HG02623 (cell line): ENCODE measurements around the gene MIB1.
"Not testable (repeated sequence)": the region's sequence is repeated elsewhere in the genome, so short reads cannot be mapped to it uniquely, and the experiment has no call there.

Experiments
- ATAC-seq: cut with Tn5 transposase; IDR thresholded peaks from one replicate; pipeline ENCODE4 v1.9.1; 2021; ENCODE audit warnings: moderate library complexity; ENCODE audit not compliant: unreplicated experiment

MIB1 gene

GRCh38 chr18:21742315-21742687 is 1.7 kb downstream of the MIB1 start:
- no peak for ATAC-seq

- no peak for ATAC-seq
Measured at GRCh38 chr18:21743166-21743832, 2.7 kb downstream of the MIB1 start.

- no peak for ATAC-seq
Measured at GRCh38 chr18:21745231-21745630, 4.6 kb downstream of the MIB1 start.

GRCh38 chr18:21747268-21747667 is 6.7 kb downstream of the MIB1 start:
- no peak for ATAC-seq

- no peak for ATAC-seq
Measured at GRCh38 chr18:21747764-21748693, 7.4 kb downstream of the MIB1 start.

GRCh38 chr18:21757833-21758232 is 17.2 kb downstream of the MIB1 start:
- no peak for ATAC-seq

- ATAC-seq: no peak
Measured at GRCh38 chr18:21759836-21760235, 19.2 kb downstream of the MIB1 start.

GRCh38 chr18:21760321-21760720 is 19.7 kb downstream of the MIB1 start:
- ATAC-seq: no peak

- no peak for ATAC-seq
Measured at GRCh38 chr18:21761471-21762115, 21.0 kb downstream of the MIB1 start.

GRCh38 chr18:21762181-21762772 is 21.7 kb downstream of the MIB1 start:
- no peak for ATAC-seq

- no peak for ATAC-seq
Measured at GRCh38 chr18:21763846-21764646, 23.5 kb downstream of the MIB1 start.

GRCh38 chr18:21769206-21769605 is 28.6 kb downstream of the MIB1 start:
- no peak for ATAC-seq

- ATAC-seq: no peak
Measured at GRCh38 chr18:21774722-21775121, 34.1 kb downstream of the MIB1 start.

- ATAC-seq: peak; percentile 71
Measured at GRCh38 chr18:21777814-21778213, 37.2 kb downstream of the MIB1 start.

- ATAC-seq: no peak
Measured at GRCh38 chr18:21786526-21786925, 45.9 kb downstream of the MIB1 start.

- not testable (repeated sequence) for ATAC-seq
Measured at GRCh38 chr18:21796089-21796488, 55.5 kb downstream of the MIB1 start.

GRCh38 chr18:21798126-21798525 is 57.5 kb downstream of the MIB1 start:
- no peak for ATAC-seq

GRCh38 chr18:21799721-21800120 is 59.1 kb downstream of the MIB1 start:
- no peak for ATAC-seq

- ATAC-seq: no peak
Measured at GRCh38 chr18:21803495-21803894, 62.9 kb downstream of the MIB1 start.

- no peak for ATAC-seq
Measured at GRCh38 chr18:21805771-21806366, 65.3 kb downstream of the MIB1 start.
